SK-N-MC (cell line): ENCODE measurements around the gene C10orf67.
A peak's percentile ranks its signal among the peaks of the same experiment; 100 is the strongest.

ENCODE experiments used
- DNase-seq: peaks from one replicate; pipeline ENCODE4 v3.0.0-alpha.2; 2011; ENCODE audit warnings: low read depth, low spot score
- H3K27ac ChIP-seq: fragments of 200-600 bp; sonication (generic); 2 replicates; pipeline ENCODE4 v1.5.1; 2016; ENCODE audit warnings: mixed run types
- H3K36me3 ChIP-seq: fragments of 200-600 bp; sonication (generic); 2 replicates; pipeline ENCODE4 v1.6.1; 2017; ENCODE audit warnings: antibody characterized with exemption, low read length, mixed read lengths; ENCODE audit not compliant: insufficient read depth
- H3K4me3 ChIP-seq: fragments of 200-600 bp; sonication (generic); 2 replicates; pipeline ENCODE4 v1.5.1; 2016
- H3K9ac ChIP-seq: fragments of 200-600 bp; sonication (generic); 2 replicates; pipeline ENCODE4 v1.8.0; 2017; ENCODE audit warnings: mixed run types, mixed read lengths; ENCODE audit not compliant: insufficient read length
- H3K9me3 ChIP-seq: fragments of 200-600 bp; sonication (generic); 2 replicates; pipeline ENCODE4 v1.6.1; 2017; ENCODE audit warnings: low read depth, mild to moderate bottlenecking, antibody characterized with exemption, low read length, moderate library complexity, mixed read lengths
- EZH2 ChIP-seq: fragments of 200-600 bp; sonication (generic); IDR thresholded peaks from one replicate; pipeline ENCODE4 v1.6.1; 2017; ENCODE audit warnings: antibody characterized with exemption
- FOXP2 ChIP-seq: optimal IDR thresholded peaks from 2 replicates; pipeline ENCODE3; 2011; ENCODE audit warnings: mild to moderate bottlenecking, moderate library complexity; ENCODE audit not compliant: insufficient read depth; ENCODE audit errors: extremely low read length, control extremely low read depth
- POLR2AphosphoS5 ChIP-seq: IDR thresholded peaks from 2 replicates; pipeline ENCODE4 v1.6.1; 2012; ENCODE audit warnings: mild to moderate bottlenecking, low read depth, low read length, borderline replicate concordance

The C10orf67 gene

DNA sequence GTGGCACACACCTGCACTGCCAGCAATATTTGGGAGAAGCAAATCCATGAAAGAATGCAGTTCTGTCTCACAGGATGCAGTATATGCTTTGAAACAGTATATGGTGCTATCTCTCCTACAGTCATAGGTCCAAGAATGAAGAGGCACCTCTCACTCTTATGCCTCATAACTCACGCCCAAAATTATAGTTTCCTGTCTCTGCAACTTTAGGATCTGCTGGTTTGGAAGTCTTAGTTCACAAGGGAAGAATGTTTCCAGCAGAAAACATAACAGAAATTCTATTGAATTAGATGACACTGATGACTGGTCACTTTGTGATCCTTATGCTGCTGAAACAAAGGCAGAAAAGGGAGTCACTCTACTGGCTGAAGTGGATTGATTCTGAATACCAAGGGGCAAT is 5.7 kb downstream of the C10orf67 start:
- no peak for DNase-seq
- H3K4me3 ChIP-seq, result no peak overlapping the region
- H3K27ac ChIP-seq, result no peak overlapping the region
- H3K36me3 ChIP-seq, result no peaks in the 10 kb centered on the region
- H3K9me3 ChIP-seq, result no peaks in the 10 kb centered on the region
- no peak for TF ChIP-seq EZH2
- no peak for TF ChIP-seq POLR2AphosphoS5
- no peak for TF ChIP-seq FOXP2
- no peak overlapping the region for H3K9ac ChIP-seq

DNA sequence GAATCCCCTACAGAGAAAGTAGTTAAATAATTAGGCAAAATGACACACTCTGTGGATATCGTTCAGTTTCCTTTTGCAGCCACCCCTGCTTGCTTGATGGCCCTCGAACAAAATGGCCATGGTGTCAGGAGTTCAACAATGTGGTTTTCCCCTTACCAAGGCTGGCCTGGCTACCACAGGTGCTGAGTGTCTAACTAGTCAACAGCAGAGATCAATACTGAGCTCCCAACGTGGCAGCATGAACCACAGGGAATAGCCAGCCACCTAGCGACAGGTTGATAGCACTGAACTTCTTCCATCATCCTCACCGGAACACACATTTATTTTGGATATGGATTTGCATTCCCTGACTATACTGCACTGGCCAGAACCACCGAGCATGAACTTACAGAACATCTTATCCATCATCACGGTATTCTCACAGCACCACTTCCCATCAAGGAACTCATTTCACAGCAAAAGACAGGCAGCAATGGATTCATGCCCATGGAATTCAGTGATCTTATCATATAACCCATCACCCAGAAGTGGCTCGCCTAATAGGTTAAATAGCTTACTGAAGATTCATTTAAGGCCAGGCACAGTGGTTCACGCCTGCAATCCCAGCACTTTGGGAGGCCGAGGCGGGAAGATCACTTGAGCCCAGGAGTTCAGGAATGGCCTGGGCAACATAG is 6.3 kb downstream of the C10orf67 start:
- TF ChIP-seq EZH2 (no peak), POLR2AphosphoS5 (no peak), FOXP2 (no peak)
- no peak overlapping the region for H3K4me3 ChIP-seq
- no peak overlapping the region for H3K27ac ChIP-seq
- no peaks in the 10 kb centered on the region for H3K36me3 ChIP-seq
- H3K9ac ChIP-seq, result no peak overlapping the region
- H3K9me3 ChIP-seq, result no peaks in the 10 kb centered on the region
- no peak for DNase-seq

DNA sequence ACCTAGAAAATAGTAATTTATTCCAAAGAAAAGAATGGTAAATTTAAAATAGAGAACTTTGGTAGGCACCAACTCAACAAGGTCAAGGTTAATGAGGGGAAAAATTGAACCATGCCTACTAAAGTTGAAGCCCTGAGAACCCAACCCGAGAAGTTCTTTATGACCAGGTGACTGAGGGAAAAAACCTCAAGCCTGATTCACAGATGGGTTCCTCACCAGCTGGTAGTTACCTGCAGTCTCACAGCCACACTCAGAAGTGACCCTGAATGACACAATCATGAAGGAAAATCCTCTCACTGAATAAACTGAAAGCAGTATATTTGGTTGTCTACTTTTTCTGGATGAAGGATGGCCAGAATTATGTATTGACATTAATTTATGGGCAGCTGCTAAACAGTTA is 7.0 kb downstream of the C10orf67 start:
- DNase-seq, result no peak
- H3K27ac ChIP-seq, result no peak overlapping the region
- no peak overlapping the region for H3K9ac ChIP-seq
- H3K36me3 ChIP-seq, result no peaks in the 10 kb centered on the region
- TF ChIP-seq POLR2AphosphoS5 (no peak), EZH2 (no peak), FOXP2 (no peak)
- no peak overlapping the region for H3K4me3 ChIP-seq
- no peaks in the 10 kb centered on the region for H3K9me3 ChIP-seq

DNA sequence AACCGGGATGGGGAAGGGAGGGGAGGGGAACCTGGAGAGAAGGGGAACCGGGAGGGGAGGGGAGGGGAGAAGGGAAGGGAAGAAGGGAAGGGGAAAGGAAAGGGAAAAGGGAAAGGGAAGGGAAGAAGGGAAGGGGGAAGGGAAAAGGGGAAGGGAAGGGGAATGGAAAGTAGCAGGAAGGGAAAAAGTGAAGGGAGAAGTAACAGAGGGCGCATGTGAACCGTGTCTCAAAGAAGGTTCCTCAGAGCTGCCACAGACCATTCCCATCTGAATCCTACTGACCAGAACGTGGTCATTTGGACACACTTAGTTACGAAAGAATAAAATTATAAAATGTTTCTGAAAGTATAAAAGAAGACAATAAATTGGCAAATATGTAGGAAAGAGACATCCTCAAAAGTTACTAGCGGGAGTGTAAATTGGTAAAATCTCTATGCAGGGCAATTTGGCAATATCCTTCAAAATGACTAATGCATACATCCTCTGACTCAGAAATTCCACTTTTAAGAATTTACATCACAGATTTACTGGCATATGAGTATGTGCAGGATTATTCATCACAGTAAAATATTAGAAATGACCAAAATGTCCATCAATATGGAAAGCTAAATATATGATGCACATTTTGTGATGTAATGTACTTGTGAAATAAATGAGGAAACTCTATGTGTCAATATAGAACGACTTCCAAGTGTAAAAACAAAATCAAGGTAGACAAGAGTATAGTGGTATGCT is 12.9 kb downstream of the C10orf67 start:
- Histone ChIP-seq H3K36me3 (no peaks in the 10 kb centered on the region), H3K27ac (no peak overlapping the region), H3K9me3 (no peaks in the 10 kb centered on the region), H3K9ac (no peak overlapping the region), H3K4me3 (no peak overlapping the region)
- no peak for DNase-seq
- TF ChIP-seq EZH2 (no peak), POLR2AphosphoS5 (no peak), FOXP2 (no peak)

DNA sequence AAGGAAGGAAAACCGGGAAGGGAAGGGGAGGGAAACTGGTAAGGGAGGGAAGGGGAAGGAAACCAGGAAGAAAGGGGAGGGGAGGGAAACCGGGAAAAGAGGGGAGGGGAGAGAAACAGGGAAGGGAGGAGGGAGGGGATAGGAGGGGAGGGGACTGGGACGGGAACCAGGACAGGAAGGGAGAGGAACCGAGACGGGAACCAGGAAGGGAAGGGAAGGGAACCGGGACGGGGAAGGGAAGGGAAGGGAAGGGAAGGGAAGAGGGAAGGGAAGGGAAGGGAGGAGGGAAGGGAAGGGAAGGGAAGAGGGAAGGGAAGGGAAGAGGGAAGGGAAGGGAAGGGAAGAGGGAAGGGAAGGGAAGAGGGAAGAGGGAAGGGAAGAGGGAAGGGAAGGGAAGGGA is 13.6 kb downstream of the C10orf67 start:
- Histone ChIP-seq H3K4me3 (no peak overlapping the region), H3K36me3 (no peaks in the 10 kb centered on the region), H3K27ac (no peak overlapping the region), H3K9me3 (no peaks in the 10 kb centered on the region), H3K9ac (no peak overlapping the region)
- TF ChIP-seq EZH2 (no peak), FOXP2 (no peak), POLR2AphosphoS5 (no peak)
- DNase-seq, result no peak

DNA sequence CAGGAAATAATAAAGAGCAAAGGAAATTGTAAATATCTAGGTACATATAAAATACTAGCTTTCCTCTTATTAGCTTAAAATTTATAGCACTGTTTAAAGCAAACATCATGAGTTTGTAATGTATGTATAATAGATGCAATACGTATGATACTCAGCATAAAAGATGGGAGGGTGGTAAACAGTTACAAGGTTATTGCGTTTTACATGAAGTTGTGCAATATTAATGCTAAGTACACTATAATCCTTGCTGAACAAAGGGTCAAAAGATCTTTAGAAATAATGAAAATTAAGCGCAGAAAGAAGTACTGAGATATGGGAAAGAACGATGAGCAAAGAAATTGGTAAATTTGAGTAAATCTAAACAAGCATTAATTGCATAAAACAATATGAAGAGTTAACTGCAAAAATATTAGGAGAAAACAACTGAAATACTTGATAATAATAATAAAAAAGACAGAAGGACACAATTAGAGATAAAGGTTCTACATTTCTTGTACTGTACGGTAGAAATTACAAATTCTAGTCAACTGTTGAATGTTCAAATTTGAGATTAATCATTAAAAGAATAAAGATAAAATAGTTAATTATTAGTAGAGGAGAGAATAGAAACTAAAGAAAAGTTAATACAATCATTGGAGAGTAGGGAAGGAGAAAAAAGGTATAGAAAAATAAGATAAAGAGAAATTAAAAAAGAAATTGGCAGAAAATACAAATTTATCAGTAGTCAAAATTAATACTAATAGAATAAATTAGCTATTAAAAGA is 17.9 kb downstream of the C10orf67 start:
- Histone ChIP-seq H3K4me3 (peak overlapping the region; percentile 38; the same call in 1 of the 2 replicates), H3K9me3 (no peaks in the 10 kb centered on the region), H3K36me3 (no peaks in the 10 kb centered on the region), H3K9ac (no peak overlapping the region), H3K27ac (peak overlapping the region; percentile 57; the same call in 1 of the 2 replicates)
- TF ChIP-seq POLR2AphosphoS5, result no peak
- no peak for DNase-seq

DNA sequence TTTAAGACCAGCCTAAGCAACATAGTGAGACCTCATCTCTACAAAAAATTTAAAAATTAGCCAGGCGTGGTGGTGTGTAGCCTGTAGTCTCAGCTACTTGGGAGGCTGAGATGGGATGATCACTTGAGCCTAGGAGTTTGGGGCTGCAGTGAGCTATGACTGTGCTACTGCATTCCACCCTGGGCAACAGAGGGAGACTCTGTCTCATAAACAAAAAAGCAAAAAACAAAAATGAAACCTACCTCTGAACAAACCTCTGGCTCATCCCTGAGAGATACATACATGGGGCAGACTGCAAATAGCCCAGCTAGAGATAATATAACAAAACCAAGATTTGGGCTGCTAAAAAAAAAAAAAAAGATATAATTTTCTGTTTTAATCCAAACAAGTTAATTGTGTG is 19.5 kb downstream of the C10orf67 start:
- TF ChIP-seq EZH2 (no peak), POLR2AphosphoS5 (no peak), FOXP2 (no peak)
- Histone ChIP-seq H3K9ac (no peak overlapping the region), H3K27ac (no peak overlapping the region), H3K36me3 (no peaks in the 10 kb centered on the region), H3K9me3 (no peaks in the 10 kb centered on the region), H3K4me3 (no peak overlapping the region)
- no peak for DNase-seq

DNA sequence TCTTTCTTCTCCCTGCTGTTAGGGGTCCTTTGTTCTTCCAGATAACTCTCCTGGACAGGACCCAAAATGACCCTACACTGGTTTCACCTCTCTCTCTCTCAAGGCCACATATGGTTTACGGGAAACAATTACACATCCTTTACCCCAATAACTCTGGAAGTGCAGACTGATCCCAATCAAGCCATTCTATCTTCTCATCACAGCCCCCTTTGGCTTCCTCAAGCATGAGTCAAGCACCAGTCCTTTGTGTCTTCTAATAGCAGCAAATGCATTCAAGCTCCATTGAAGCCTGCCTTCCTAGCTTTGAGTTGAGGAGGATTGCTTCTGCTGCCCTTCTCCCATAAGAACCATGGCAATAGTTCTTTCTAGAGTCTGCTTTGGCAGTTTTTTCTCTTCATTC is 20.2 kb downstream of the C10orf67 start:
- Histone ChIP-seq H3K9ac (no peak overlapping the region), H3K4me3 (no peak overlapping the region), H3K27ac (no peak overlapping the region), H3K36me3 (no peaks in the 10 kb centered on the region), H3K9me3 (no peaks in the 10 kb centered on the region)
- DNase-seq, result no peak
- TF ChIP-seq EZH2 (no peak), POLR2AphosphoS5 (no peak), FOXP2 (no peak)

DNA sequence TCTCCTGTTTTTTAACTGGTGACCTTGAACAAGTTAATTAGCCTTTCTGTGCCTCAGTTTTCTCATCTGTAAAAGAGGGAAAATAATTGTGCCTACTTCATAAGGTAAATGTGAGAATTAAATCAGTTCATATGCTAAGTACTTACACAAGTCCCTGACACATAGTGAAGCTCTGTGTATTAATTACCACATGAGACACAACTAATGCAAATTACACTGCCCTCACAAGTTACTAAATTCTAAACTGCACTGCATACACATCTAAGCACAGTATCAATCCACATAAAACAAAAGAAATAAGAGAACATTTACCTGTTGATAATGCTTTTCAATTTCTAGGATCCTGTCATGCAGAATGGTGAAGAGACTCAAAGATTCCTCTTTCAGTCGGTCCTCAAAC is 22.5 kb downstream of the C10orf67 start:
- TF ChIP-seq FOXP2, result no peak
- TF ChIP-seq POLR2AphosphoS5, result no peak
- TF ChIP-seq EZH2, result no peak
- H3K9ac ChIP-seq, result no peak overlapping the region
- no peak overlapping the region for H3K4me3 ChIP-seq
- H3K9me3 ChIP-seq, result no peaks in the 10 kb centered on the region
- H3K36me3 ChIP-seq, result no peaks in the 10 kb centered on the region
- no peak overlapping the region for H3K27ac ChIP-seq
- DNase-seq, result no peak
